Left renal pelvis (tissue), 4 donors: ENCODE results near the gene CHAC1. TPM values are rescaled to one million over a fixed set of nuclear protein-coding genes. Genes with fewer than 3 reads are reported as not detected.
"Not testable (repeated sequence)": the region's sequence is repeated elsewhere in the genome, so short reads cannot be mapped to it uniquely, and the experiment has no call there.

ENCODE experiments used
- DNase-seq, 4 donors: peaks; one replicate each; pipeline ENCODE4 v3.0.0-alpha.2; 2013; ENCODE audit warnings: low read depth in 4 of 4, low spot score in 3 of 4
- polyA plus RNA-seq, 4 donors: library from polyadenylated mRNA; unstranded; fragments of 120-200 nt; gene quantifications; one replicate each; pipeline ENCODE4 v1.2.1, GENCODE V29; 2013; ENCODE audit not compliant: insufficient read length in 4 of 4

CHAC1 gene
- polyA plus RNA-seq, 4 donors, result 0.93 to 4.3 (median 3.2) TPM

- DNase-seq, result no peak
These were observed 2.8 kb downstream of the CHAC1 start for GRCh38 chr15:40955930-40956540.

GRCh38 chr15:40956541-40956982, 3.3 kb downstream of the CHAC1 start:
- no peak for DNase-seq

- no peak for DNase-seq
These were observed 3.8 kb downstream of the CHAC1 start for GRCh38 chr15:40957041-40957555.

- DNase-seq, result no peak
These were observed 4.3 kb downstream of the CHAC1 start for GRCh38 chr15:40957581-40958051.

- DNase-seq, result no peak
These were observed 4.9 kb downstream of the CHAC1 start for GRCh38 chr15:40958146-40958545.

GRCh38 chr15:40958723-40959122, 5.5 kb downstream of the CHAC1 start:
- DNase-seq, result no peak

- DNase-seq, result peak in 1 of 4 donors; percentile 44
These were observed 6.3 kb downstream of the CHAC1 start for GRCh38 chr15:40959331-40960141.

GRCh38 chr15:40960151-40960885, 7.0 kb downstream of the CHAC1 start:
- no peak for DNase-seq

GRCh38 chr15:40960925-40961324, 7.7 kb downstream of the CHAC1 start:
- no peak for DNase-seq

GRCh38 chr15:40961740-40962139, 8.5 kb downstream of the CHAC1 start:
- not testable (repeated sequence) for DNase-seq

GRCh38 chr15:40962317-40962716, 9.0 kb downstream of the CHAC1 start:
- DNase-seq, result not testable (repeated sequence)

- no peak for DNase-seq
These were observed 9.9 kb downstream of the CHAC1 start for GRCh38 chr15:40963201-40963600.

- DNase-seq, result no peak
These were observed 10.7 kb downstream of the CHAC1 start for GRCh38 chr15:40964006-40964405.

- no peak for DNase-seq
These were observed 11.4 kb downstream of the CHAC1 start for GRCh38 chr15:40964634-40965033.

GRCh38 chr15:40968290-40969085, 15.2 kb downstream of the CHAC1 start:
- DNase-seq, result no peak

- DNase-seq, result no peak
These were observed 16.1 kb downstream of the CHAC1 start for GRCh38 chr15:40969363-40969762.

GRCh38 chr15:40974879-40975278, 21.6 kb downstream of the CHAC1 start:
- no peak for DNase-seq

- DNase-seq, result no peak
These were observed 23.5 kb downstream of the CHAC1 start for GRCh38 chr15:40976819-40977218.

GRCh38 chr15:40978141-40978540, 24.9 kb downstream of the CHAC1 start:
- DNase-seq, result no peak

- no peak for DNase-seq
These were observed 25.3 kb downstream of the CHAC1 start for GRCh38 chr15:40978562-40978961.
